Cardiac fibroblast (primary cell): ENCODE results near the gene PDGFC.

ENCODE experiments used
- DNase-seq, 2 donors: peaks; one replicate each; pipeline versions ENCODE4 v3.0.0 to v3.0.0-alpha.2; 2010; ENCODE audit warnings: low read depth in 2 of 2
- H3K4me3 ChIP-seq, 2 donors: replicated peaks in 1 of 2; 1 replicate in 1 of 2; 2 replicates in 1 of 2; pipeline ENCODE4 v1.5.1; 2011; ENCODE audit warnings: low read depth in 2 of 2, low read length in 2 of 2, mild to moderate bottlenecking in 2 of 2, moderate library complexity in 1 of 2
- TF ChIP-seq, protein P1 (sequence below): IDR thresholded peaks from one replicate; pipeline ENCODE4 v1.5.1; 2011; ENCODE audit warnings: low read depth, mild to moderate bottlenecking, low read length, inconsistent platforms

The PDGFC gene

DNA sequence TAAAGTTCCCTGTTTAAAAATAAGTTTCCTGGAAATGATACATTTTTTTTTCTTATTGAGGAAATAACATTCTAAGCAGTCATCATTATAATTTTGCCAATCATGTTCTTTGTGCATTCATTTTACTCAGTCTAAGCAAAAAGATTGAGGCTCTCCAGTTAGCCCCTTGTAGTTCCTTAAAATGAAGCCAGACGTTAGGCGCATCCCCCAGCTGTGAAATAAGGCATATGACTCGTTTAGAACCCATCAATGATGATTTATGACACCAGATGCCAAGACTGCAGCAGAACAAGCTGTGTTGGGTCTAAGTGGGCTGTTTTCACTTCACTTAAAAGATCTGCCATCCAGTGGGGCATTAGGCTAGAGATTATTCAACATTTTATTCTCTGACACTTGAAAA lies 17.0 kb downstream of the PDGFC start:
- H3K4me3 ChIP-seq: no peak overlapping the region
- TF ChIP-seq, protein P1, sequence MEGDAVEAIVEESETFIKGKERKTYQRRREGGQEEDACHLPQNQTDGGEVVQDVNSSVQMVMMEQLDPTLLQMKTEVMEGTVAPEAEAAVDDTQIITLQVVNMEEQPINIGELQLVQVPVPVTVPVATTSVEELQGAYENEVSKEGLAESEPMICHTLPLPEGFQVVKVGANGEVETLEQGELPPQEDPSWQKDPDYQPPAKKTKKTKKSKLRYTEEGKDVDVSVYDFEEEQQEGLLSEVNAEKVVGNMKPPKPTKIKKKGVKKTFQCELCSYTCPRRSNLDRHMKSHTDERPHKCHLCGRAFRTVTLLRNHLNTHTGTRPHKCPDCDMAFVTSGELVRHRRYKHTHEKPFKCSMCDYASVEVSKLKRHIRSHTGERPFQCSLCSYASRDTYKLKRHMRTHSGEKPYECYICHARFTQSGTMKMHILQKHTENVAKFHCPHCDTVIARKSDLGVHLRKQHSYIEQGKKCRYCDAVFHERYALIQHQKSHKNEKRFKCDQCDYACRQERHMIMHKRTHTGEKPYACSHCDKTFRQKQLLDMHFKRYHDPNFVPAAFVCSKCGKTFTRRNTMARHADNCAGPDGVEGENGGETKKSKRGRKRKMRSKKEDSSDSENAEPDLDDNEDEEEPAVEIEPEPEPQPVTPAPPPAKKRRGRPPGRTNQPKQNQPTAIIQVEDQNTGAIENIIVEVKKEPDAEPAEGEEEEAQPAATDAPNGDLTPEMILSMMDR: no peak
- no peak for DNase-seq

DNA sequence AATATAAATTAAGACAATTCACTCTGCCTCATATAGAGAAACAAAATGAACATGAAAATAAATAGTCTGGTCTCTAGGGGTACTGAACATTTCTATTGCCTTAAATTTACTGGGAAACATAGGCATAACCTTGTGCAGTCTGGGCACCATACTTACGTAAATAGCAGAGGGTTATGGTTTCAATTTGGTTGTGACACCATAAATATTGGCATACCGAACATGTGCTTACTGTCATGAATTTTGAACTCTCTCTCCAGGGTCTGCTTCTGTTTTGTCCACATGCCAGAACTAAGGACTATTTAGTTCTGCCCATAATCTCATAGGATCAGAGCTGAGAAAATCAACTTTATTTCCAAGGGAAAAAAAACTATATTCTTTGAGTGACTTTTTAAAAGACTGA lies 17.6 kb downstream of the PDGFC start:
- DNase-seq: no peak
- TF ChIP-seq, protein P1: no peak
- H3K4me3 ChIP-seq: no peak overlapping the region

DNA sequence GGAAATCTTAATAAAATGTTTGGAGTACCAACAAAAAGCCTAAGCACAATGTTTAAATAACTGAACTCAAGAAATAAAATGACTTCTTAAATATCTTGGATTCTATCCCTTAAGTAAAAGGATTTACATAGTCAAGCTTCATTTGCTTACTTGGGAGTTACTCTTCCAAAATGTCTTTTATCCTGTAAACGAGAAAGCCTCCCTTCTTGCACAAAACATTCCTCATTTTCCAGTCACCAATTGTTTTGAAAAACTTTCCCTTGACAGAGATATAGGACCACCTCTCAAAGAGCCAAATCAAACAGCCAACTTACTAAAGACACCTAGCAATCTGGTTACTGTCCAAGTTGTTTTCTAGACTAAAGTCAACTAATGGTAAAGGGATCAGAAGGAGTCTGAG lies 18.6 kb downstream of the PDGFC start:
- DNase-seq: no peak
- TF ChIP-seq, protein P1: no peak
- no peak overlapping the region for H3K4me3 ChIP-seq

DNA sequence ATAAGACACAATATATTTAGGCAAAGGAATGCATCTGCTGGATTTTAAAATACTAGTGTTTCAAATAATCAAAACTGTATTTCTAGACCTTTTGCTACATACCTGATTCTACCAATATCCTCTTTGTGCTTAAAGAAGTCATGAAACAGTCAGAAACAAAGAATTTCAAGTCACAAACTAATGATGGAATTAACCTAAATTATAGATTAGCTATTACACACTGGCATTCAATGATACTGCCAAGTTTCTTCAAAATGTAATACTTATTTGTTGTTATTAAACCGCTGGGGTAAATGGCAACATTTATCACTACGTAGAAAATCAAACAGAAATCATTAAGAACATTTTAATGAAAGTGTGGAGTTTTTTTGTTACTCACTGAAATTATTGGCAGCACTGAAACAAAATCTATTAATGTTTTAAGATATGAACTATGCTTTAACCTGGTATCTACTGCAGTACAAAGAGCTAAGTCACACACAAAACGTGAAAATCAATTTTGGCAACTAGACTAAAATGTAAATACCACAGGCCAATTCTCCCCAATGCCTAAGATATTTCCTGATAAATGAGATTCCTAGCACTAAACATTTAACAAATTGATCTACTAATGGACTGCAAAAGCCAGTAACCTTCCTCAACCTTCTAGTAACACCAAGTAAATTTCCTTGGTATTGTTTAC lies 19.4 kb downstream of the PDGFC start:
- no peak overlapping the region for H3K4me3 ChIP-seq
- TF ChIP-seq, protein P1: no peak
- no peak for DNase-seq

DNA sequence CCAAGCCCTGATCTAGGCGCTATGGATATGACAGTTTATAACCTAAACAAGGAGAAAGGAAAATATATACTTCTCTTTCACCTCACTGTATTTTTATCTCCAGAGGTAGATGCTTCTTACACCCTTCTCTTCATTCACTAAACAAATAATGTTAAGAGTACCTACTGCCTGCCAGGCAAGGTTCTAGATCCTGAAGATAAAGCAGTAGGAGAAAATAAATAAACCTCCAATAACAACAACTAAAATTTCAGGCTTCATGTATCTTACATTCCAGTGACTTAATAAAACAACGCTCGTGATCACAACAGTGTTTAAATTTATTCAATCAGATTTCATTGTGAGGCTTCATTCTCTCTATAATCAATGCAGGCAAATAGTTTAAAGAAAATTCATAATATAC lies 20.7 kb downstream of the PDGFC start:
- no peak for DNase-seq
- TF ChIP-seq, protein P1: no peak
- H3K4me3 ChIP-seq: no peak overlapping the region

DNA sequence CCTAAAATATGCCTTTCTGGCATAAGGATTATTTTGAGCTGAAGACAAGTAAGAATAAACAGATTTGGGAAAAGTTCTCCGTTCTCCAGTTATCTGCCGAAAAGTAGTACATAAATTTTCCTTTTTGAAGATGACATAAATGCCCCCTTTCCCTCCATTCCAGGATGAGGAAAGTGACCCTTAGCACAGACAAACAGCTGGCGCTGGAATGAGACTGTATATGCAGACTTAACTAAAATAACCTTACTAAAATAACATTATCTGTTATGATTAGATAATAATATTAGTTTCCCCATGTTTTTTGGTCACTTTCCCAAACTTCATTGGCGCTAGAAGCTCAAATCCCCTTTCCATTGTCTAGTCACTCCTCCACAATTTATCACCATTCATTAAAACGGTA lies 21.5 kb downstream of the PDGFC start:
- no peak overlapping the region for H3K4me3 ChIP-seq

More for the DNA sequence above, 21.5 kb downstream of the PDGFC start:
- TF ChIP-seq, protein P1: no peak
- DNase-seq: no peak
